OCI-LY3 (cell line): ENCODE data around the gene SLC38A2.
A peak's percentile ranks its signal among the peaks of the same experiment; 100 is the strongest.

Experiments
- H2AFZ ChIP-seq: fragments of 200-600, 300-600 bp; shearing (Covaris generic); 2 replicates; pipeline ENCODE4 v1.6.0; 2014; ENCODE audit warnings: antibody characterized with exemption, low read depth, low read length
- H3K27ac ChIP-seq: fragments of 200-600, 300-600 bp; sonication (generic); 2 replicates; pipeline ENCODE4 v1.5.1; 2014; ENCODE audit warnings: mild to moderate bottlenecking, low read length, moderate library complexity, mixed read lengths
- H3K27me3 ChIP-seq: fragments of 200-600, 300-600 bp; sonication (generic); 2 replicates; pipeline ENCODE4 v1.6.1; 2014; ENCODE audit warnings: low read depth, low read length, mixed read lengths
- H3K36me3 ChIP-seq: fragments of 200-600, 300-600 bp; sonication (generic); replicated peaks from 2 replicates; pipeline ENCODE3; 2014; ENCODE audit warnings: low read depth, low read length, mixed read lengths
- H3K4me1 ChIP-seq: fragments of 300-600, 200-600 bp; sonication (generic); 2 replicates; pipeline ENCODE4 v1.6.1; 2014; ENCODE audit warnings: low read length, mixed read lengths
- H3K4me2 ChIP-seq: fragments of 200-600, 300-600 bp; sonication (generic); 2 replicates; pipeline ENCODE4 v1.6.1; 2014; ENCODE audit warnings: low read length, mixed read lengths
- H3K4me3 ChIP-seq: fragments of 300-600, 200-600 bp; sonication (generic); 2 replicates; pipeline ENCODE4 v1.5.1; 2014; ENCODE audit warnings: antibody characterized with exemption, mild to moderate bottlenecking, low read length, moderate library complexity
- H3K79me2 ChIP-seq: fragments of 300-600, 200-600 bp; shearing (Covaris generic); 2 replicates; pipeline ENCODE4 v1.6.1; 2014; ENCODE audit warnings: mild to moderate bottlenecking, low read length, mixed read lengths
- H3K9ac ChIP-seq: fragments of 300-600, 200-600 bp; shearing (Covaris generic); 2 replicates; pipeline ENCODE4 v1.6.0; 2014; ENCODE audit warnings: mild to moderate bottlenecking, low read length, moderate library complexity
- H3K9me3 ChIP-seq: fragments of 200-600, 300-600 bp; shearing (Covaris generic); 2 replicates; pipeline ENCODE4 v1.6.1; 2014; ENCODE audit warnings: low read length, mixed read lengths; ENCODE audit not compliant: insufficient read depth
- H4K20me1 ChIP-seq: fragments of 200-600, 300-600 bp; sonication (generic); 2 replicates; pipeline ENCODE4 v1.6.1; 2016; ENCODE audit warnings: low read length, mixed read lengths; ENCODE audit not compliant: insufficient read depth
- CTCF ChIP-seq: fragments of 200-600, 300-600 bp; sonication (generic); IDR thresholded peaks from 2 replicates; pipeline ENCODE4 v1.5.1; 2014; ENCODE audit warnings: antibody characterized with exemption, low read length, low read depth
- EZH2phosphoT487 ChIP-seq: fragments of 200-600 bp; shearing (Covaris generic); IDR thresholded peaks from 2 replicates; pipeline ENCODE4 v1.6.1; 2018; ENCODE audit warnings: antibody characterized with exemption, mixed run types, low read depth

The SLC38A2 gene

GRCh38 chr12:46396826-46397225, 24.3 kb upstream of the SLC38A2 start:
- Histone ChIP-seq H3K27ac (no peak overlapping the region), H3K27me3 (no peaks in the 10 kb centered on the region), H2AFZ (no peak overlapping the region), H3K4me1 (peaks cover 16% of the 10 kb centered on the region), H3K9ac (no peak overlapping the region), H3K4me3 (no peak overlapping the region), H4K20me1 (no peaks in the 10 kb centered on the region), H3K79me2 (no peaks in the 10 kb centered on the region), H3K36me3 (peaks cover 12% of the 10 kb centered on the region), H3K9me3 (no peaks in the 10 kb centered on the region), H3K4me2 (no peak overlapping the region)
- TF ChIP-seq EZH2phosphoT487 (no peak), CTCF (no peak)

GRCh38 chr12:46395388-46395787, 22.8 kb upstream of the SLC38A2 start:
- Histone ChIP-seq H4K20me1 (no peaks in the 10 kb centered on the region), H3K9me3 (no peaks in the 10 kb centered on the region), H3K4me3 (no peak overlapping the region), H3K4me2 (no peak overlapping the region), H3K9ac (no peak overlapping the region), H3K27ac (no peak overlapping the region), H3K36me3 (peaks cover 12% of the 10 kb centered on the region), H3K4me1 (peaks cover 31% of the 10 kb centered on the region), H2AFZ (no peak overlapping the region), H3K79me2 (no peaks in the 10 kb centered on the region; the same call in 1 of the 2 replicates), H3K27me3 (no peaks in the 10 kb centered on the region)
- TF ChIP-seq EZH2phosphoT487 (no peak), CTCF (no peak)

- peaks cover 65% of the 10 kb centered on the region for H3K4me1 ChIP-seq
- H3K27me3 ChIP-seq: no peaks in the 10 kb centered on the region
- no peaks in the 10 kb centered on the region for H3K9me3 ChIP-seq
- H2AFZ ChIP-seq: no peak overlapping the region
- peaks cover 12% of the 10 kb centered on the region for H3K36me3 ChIP-seq
- TF ChIP-seq EZH2phosphoT487 (no peak), CTCF (no peak)
- peak overlapping the region; percentile 93 for H3K27ac ChIP-seq
- peak overlapping the region; percentile 61 for H3K9ac ChIP-seq
- peak overlapping the region; percentile 91 for H3K4me2 ChIP-seq
- H3K79me2 ChIP-seq: no peaks in the 10 kb centered on the region; the same call in 1 of the 2 replicates
- H4K20me1 ChIP-seq: no peaks in the 10 kb centered on the region
- peak overlapping the region; percentile 42 for H3K4me3 ChIP-seq
Observed at GRCh38 chr12:46391630-46392029, 19.1 kb upstream of the SLC38A2 start.

- Histone ChIP-seq H3K4me1 (peaks cover 72% of the 10 kb centered on the region), H3K9me3 (no peaks in the 10 kb centered on the region), H3K27me3 (no peaks in the 10 kb centered on the region), H3K4me2 (peak overlapping the region; percentile 91), H3K79me2 (peaks cover 3% of the 10 kb centered on the region; the same call in 1 of the 2 replicates), H3K9ac (peak overlapping the region; percentile 61), H3K36me3 (peaks cover 12% of the 10 kb centered on the region), H3K27ac (peak overlapping the region; percentile 93), H3K4me3 (peak overlapping the region; percentile 42), H4K20me1 (no peaks in the 10 kb centered on the region), H2AFZ (no peak overlapping the region)
- no peak for TF ChIP-seq CTCF
- no peak for TF ChIP-seq EZH2phosphoT487
Observed at GRCh38 chr12:46390881-46391280, 18.3 kb upstream of the SLC38A2 start.
